Sigmoid colon (tissue), 7 donors: ENCODE data around the gene PARP2. TPM values are rescaled to one million over a fixed set of nuclear protein-coding genes. Genes with fewer than 3 reads are reported as not detected.

Experiments
- DNase-seq: peaks from one replicate; pipeline ENCODE4 v3.0.0-alpha.2; 2019
- H3K27ac ChIP-seq, 4 donors: fragments of 200-600 bp; sonication (generic); one replicate each; pipeline ENCODE4 v1.5.1; 2016 to 2019; ENCODE audit warnings: mild to moderate bottlenecking in 1 of 4
- H3K27me3 ChIP-seq, 3 donors: fragments of 200-600 bp; sonication (generic); one replicate each; pipeline ENCODE4 v1.5.1; 2019; ENCODE audit warnings: mild to moderate bottlenecking in 1 of 3
- H3K36me3 ChIP-seq, 4 donors: fragments of 200-600 bp; sonication (generic); one replicate each; pipeline ENCODE4 v1.5.1; 2016 to 2019
- H3K4me1 ChIP-seq, 4 donors: fragments of 200-600 bp; sonication (generic); one replicate each; pipeline ENCODE4 v1.5.1; 2017 to 2019
- H3K4me3 ChIP-seq, 4 donors: fragments of 200-600 bp; sonication (generic); one replicate each; pipeline ENCODE4 v1.5.1; 2017 to 2019; ENCODE audit warnings: mild to moderate bottlenecking in 2 of 4, moderate library complexity in 1 of 4
- H3K9me3 ChIP-seq, 4 donors: fragments of 200-600 bp in 3 of 4; sonication (generic) in 3 of 4; one replicate each; pipeline versions ENCODE4 v1.5.1 to v1.6.1; 2013 to 2019
- EP300 ChIP-seq, 4 donors: sonication (generic); formaldehyde crosslinking; IDR thresholded peaks; one replicate each; pipeline ENCODE4 v1.6.1; 2017; ENCODE audit warnings: antibody characterized with exemption in 4 of 4
- POLR2A ChIP-seq, 2 donors: fragments of 450-650 bp; IDR thresholded peaks; one replicate each; pipeline ENCODE4 v1.6.1; 2016; ENCODE audit warnings: antibody characterized with exemption in 2 of 2, mild to moderate bottlenecking in 2 of 2, moderate library complexity in 2 of 2
- POLR2AphosphoS5 ChIP-seq, 4 donors: sonication (generic); formaldehyde crosslinking; IDR thresholded peaks; one replicate each; pipeline ENCODE4 v1.6.1; 2017; ENCODE audit warnings: antibody characterized with exemption in 4 of 4
- WGBS, 2 donors: extraction: QIAGEN DNeasy Blood & Tissue Kit; methylation state at CpG; one replicate each; pipeline ENCODE4 v1.1.7; 2013; 5-methylcytosine and 5-hydroxymethylcytosine counted together
- intact Hi-C: fragments of 100-400 bp; cut with DNase I; formaldehyde crosslinking; loops from one replicate; pipeline ENCODE4 v1.15.1; 2023
- polyA plus RNA-seq, 3 donors: library from polyadenylated mRNA; stranded (reverse); fragments of 200-250 nt; gene quantifications; one replicate each; pipeline ENCODE4 v1.2.3, GENCODE V29; 2013
- total RNA-seq, 4 donors: library from RNA; depleted of rRNA; stranded (reverse); fragments of >200 nt; gene quantifications; one replicate each; pipeline ENCODE4 v1.1.0, GENCODE V29; 2016
- TF ChIP-seq, protein P1 (sequence below), 4 experiments: fragments of 450-650 bp in 3 of 4; fragments of 200-600 bp in 1 of 4; IDR thresholded peaks; one replicate each; pipeline ENCODE4 v1.5.1; 2016 to 2019; ENCODE audit warnings: antibody characterized with exemption in 4 of 4, mild to moderate bottlenecking in 3 of 4, moderate library complexity in 2 of 4
- donor health status: healthy with polysubstance abuse.
- donor health status: Bipolar disorder and iron deficiency.
- donor health status: healthy.

PARP2 gene, protein sequence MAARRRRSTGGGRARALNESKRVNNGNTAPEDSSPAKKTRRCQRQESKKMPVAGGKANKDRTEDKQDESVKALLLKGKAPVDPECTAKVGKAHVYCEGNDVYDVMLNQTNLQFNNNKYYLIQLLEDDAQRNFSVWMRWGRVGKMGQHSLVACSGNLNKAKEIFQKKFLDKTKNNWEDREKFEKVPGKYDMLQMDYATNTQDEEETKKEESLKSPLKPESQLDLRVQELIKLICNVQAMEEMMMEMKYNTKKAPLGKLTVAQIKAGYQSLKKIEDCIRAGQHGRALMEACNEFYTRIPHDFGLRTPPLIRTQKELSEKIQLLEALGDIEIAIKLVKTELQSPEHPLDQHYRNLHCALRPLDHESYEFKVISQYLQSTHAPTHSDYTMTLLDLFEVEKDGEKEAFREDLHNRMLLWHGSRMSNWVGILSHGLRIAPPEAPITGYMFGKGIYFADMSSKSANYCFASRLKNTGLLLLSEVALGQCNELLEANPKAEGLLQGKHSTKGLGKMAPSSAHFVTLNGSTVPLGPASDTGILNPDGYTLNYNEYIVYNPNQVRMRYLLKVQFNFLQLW
- total RNA-seq (10 to 100 TPM in 3 of 4 donors, 1 to 10 TPM in 1; 7.4 to 14.3 (median 10.6) TPM), polyA plus RNA-seq (10 to 100 TPM in 1 of 3 donors, 1 to 10 TPM in 2; 6.0 to 11.8 (median 7.4) TPM)

DNA sequence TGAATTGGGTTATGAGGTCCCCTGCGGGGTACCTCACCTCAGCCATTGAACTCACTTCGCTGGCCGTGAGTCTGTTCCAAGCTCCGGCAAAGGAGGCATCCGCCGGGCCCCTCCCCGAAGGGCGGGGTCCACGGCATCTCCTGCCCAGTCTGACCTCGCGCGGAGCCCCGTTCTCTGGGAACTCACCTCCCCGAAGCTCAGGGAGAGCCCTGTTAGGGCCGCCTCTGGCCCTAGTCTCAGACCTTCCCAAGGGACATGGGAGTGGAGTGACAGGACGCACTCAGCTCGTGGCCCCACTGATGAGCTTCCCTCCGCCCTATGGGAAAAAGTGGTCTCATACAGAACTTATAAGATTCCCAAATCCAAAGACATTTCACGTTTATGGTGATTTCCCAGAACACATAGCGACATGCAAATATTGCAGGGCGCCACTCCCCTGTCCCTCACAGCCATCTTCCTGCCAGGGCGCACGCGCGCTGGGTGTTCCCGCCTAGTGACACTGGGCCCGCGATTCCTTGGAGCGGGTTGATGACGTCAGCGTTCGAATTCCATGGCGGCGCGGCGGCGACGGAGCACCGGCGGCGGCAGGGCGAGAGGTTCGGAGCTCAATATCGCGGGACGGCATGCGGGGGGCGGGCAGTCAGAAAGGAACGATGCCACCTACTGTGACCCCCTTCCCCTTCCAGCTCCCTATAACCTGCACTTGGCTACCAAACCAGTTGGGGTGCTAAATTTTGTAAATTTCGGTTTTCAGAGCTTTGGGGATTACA, at the start of gene PARP2:
Gene PARP2, plus strand, starts transcription at position 544 of the 770 bp plus-strand sequence. Its CDS starts 7 bp downstream, at position 551.
- H3K4me3 ChIP-seq = peak within 1 kb of the TSS; percentile 63 to 88 (median 72)
- TF ChIP-seq POLR2A (IDR thresholded peaks at IDR 0.05) (peak; percentile 65 to 77), EP300 (IDR thresholded peaks at IDR 0.05) (peak in 1 of 4 donors; percentile 64), POLR2AphosphoS5 (IDR thresholded peaks at IDR 0.05) (peak; percentile 97 to 99 (median 98))
- TF ChIP-seq, protein P1, sequence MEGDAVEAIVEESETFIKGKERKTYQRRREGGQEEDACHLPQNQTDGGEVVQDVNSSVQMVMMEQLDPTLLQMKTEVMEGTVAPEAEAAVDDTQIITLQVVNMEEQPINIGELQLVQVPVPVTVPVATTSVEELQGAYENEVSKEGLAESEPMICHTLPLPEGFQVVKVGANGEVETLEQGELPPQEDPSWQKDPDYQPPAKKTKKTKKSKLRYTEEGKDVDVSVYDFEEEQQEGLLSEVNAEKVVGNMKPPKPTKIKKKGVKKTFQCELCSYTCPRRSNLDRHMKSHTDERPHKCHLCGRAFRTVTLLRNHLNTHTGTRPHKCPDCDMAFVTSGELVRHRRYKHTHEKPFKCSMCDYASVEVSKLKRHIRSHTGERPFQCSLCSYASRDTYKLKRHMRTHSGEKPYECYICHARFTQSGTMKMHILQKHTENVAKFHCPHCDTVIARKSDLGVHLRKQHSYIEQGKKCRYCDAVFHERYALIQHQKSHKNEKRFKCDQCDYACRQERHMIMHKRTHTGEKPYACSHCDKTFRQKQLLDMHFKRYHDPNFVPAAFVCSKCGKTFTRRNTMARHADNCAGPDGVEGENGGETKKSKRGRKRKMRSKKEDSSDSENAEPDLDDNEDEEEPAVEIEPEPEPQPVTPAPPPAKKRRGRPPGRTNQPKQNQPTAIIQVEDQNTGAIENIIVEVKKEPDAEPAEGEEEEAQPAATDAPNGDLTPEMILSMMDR (IDR thresholded peaks at IDR 0.05) = peak in 1 of 4 experiments; percentile 4
- peaks cover 0 to 11% (median 8%) of the 10 kb centered on the region in 4 donors for H3K4me1 ChIP-seq
- no peaks in the 10 kb centered on the region for H3K27me3 ChIP-seq
- peak; percentile 99 for DNase-seq
- WGBS, 2 donors = 0% methylated on average over 50 of the region's 50 CpGs
- no peaks in the 10 kb centered on the region for H3K9me3 ChIP-seq
- peak within 1 kb of the TSS; percentile 92 to 95 (median 94) for H3K27ac ChIP-seq
- peaks cover 0 to 28% (median 2%) of the 10 kb centered on the region in 4 donors for H3K36me3 ChIP-seq
- intact Hi-C loops = loop anchor here (1.0 to 5.0 kb wide), 5 partner anchors 10 to 339 kb away; partner anchors contain the start of genes APEX1, CCNB1IP1, OSGEP and RNASE4

DNA sequence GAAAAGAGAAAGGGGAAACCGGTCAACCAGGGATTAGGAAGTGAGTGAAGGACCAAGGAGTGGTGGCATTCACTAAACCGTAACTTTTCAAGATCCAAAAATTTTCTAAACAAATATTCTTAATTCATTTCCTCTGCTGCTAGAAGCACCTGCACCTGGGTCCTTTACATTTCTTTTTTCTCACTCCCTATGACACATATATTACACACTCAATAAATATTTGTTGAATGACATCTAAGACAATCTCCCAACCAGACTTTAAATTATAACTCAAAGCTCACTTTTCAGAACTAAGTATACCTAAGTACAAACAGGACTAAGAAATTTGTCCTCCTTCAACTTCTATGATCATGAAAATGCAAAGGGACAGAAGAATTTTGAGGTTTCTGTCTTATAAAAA, 48.8 kb upstream of the PARP2 start:
- Histone ChIP-seq H3K9me3 (no peaks in the 10 kb centered on the region), H3K4me3 (no peak overlapping the region), H3K36me3 (peaks cover 34 to 100% (median 67%) of the 10 kb centered on the region in 4 donors), H3K27me3 (no peaks in the 10 kb centered on the region), H3K27ac (no peak overlapping the region), H3K4me1 (no peaks in the 10 kb centered on the region)
- 90 to 92% methylated on average over 2 of the region's 2 CpGs for WGBS, 2 donors
- no peak for DNase-seq
- intact Hi-C loops = no loop called here
- TF ChIP-seq EP300 (IDR thresholded peaks at IDR 0.05) (no peak), POLR2A (IDR thresholded peaks at IDR 0.05) (no peak), POLR2AphosphoS5 (IDR thresholded peaks at IDR 0.05) (no peak)
- TF ChIP-seq, protein P1 (IDR thresholded peaks at IDR 0.05) = no peak

DNA sequence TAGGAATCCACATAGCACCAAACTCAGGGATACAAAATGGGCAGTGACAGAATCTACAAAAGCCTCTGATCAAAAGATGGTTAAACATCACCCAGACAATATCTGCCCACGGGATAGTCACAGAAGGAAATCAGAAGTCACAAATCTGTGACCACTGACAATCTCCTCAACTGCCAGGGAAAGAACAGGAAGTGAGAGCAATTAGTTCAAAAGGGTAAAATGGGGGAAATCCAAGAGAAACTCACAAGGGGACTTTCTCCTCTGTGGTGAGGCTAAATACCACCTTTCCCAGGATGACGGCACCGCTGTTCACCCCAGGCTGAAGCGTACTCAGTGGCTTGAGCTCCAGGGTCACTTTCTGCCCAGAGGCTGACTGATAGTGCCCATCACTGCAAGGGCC, 48.4 kb upstream of the PARP2 start:
- intact Hi-C loops = no loop called here
- Histone ChIP-seq H3K9me3 (no peaks in the 10 kb centered on the region), H3K27ac (no peak overlapping the region), H3K36me3 (peaks cover 36 to 100% (median 68%) of the 10 kb centered on the region in 4 donors), H3K27me3 (no peaks in the 10 kb centered on the region), H3K4me1 (no peaks in the 10 kb centered on the region), H3K4me3 (no peak overlapping the region)
- DNase-seq = no peak
- TF ChIP-seq POLR2AphosphoS5 (IDR thresholded peaks at IDR 0.05) = no peak
- TF ChIP-seq, protein P1 (IDR thresholded peaks at IDR 0.05) = no peak
- TF ChIP-seq EP300 (IDR thresholded peaks at IDR 0.05) = no peak
- TF ChIP-seq POLR2A (IDR thresholded peaks at IDR 0.05) = no peak
- 74 to 77% methylated on average over 4 of the region's 4 CpGs for WGBS, 2 donors

DNA sequence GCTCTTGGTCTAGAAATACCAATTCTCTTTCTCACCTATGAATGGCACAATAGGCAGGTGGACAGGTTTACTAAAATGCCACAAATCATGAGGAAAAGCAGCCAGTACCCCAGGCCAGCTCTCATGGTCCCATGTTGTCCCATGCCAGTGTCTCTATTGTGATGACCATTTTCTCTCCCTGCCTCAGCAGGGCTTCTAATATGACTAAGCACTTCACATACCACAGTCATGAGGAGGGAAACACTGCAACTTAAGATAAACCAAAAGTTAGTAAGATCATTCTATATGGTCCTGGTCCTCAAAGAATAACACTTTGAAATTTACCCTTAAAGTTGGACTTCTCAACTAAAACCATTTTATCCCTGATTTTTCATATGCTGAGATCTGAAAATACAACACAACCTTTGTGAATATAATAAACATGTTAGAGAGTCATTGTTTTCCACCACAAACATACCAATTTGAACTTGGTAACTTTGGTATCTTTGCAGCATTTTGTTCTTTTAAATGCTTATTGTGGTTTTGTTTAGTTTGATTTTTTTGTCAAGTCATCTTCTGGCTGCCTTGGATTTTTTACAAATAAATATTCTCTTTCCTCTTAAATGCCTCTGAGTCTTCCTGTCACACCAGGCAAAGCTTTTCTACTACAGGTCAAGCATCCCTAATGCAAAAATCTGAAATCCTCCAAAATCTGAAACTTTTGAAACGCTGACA, 41.2 kb upstream of the PARP2 start:
- intact Hi-C loops = no loop called here
- peaks cover 0 to 20% (median 13%) of the 10 kb centered on the region in 4 donors for H3K4me1 ChIP-seq
- no peak for DNase-seq
- no peaks in the 10 kb centered on the region for H3K9me3 ChIP-seq
- no peak overlapping the region for H3K27ac ChIP-seq
- no peaks in the 10 kb centered on the region for H3K27me3 ChIP-seq
- TF ChIP-seq, protein P1 (IDR thresholded peaks at IDR 0.05) = no peak
- no peak for TF ChIP-seq EP300 (IDR thresholded peaks at IDR 0.05)
- no peak for TF ChIP-seq POLR2A (IDR thresholded peaks at IDR 0.05)
- TF ChIP-seq POLR2AphosphoS5 (IDR thresholded peaks at IDR 0.05) = no peak
- WGBS, 2 donors = 91 to 93% methylated on average over 1 of the region's 1 CpG
- no peak overlapping the region for H3K4me3 ChIP-seq
- peaks cover 22 to 48% (median 28%) of the 10 kb centered on the region in 4 donors for H3K36me3 ChIP-seq
